HCT116 (cell line): ENCODE results near the gene YIPF2. TPM values are rescaled to one million over a fixed set of nuclear protein-coding genes. Genes with fewer than 3 reads are reported as not detected.

ENCODE experiments used
- ATAC-seq: fragments of 200-7000 bp; cut with Tn5 transposase; 2 replicates; pipeline ENCODE4 v1.9.1; 2020; ENCODE audit warnings: mild to moderate bottlenecking, moderate library complexity
- BruUV-seq: library from RNA; stranded (reverse); fragments of 400-500 nt; replicated peaks from 2 replicates; lab custom pipeline; 2021; lab: Mats Ljungman, UMichigan
- CTCF ChIA-PET: fragments of 300-600 bp; sonication (Branson Sonifier 250); formaldehyde crosslinking; loops from one replicate; lab custom pipeline; 2021; ENCODE audit warnings: antibody characterized with exemption; lab: Charles Lee
- POLR2A ChIA-PET: fragments of 300-600, 350-600 bp; sonication (Branson Sonifier 250); formaldehyde crosslinking; loops from one replicate; lab custom pipeline; 2021; ENCODE audit warnings: antibody characterized with exemption; lab: Charles Lee
- RAD21 ChIA-PET, 2 experiments: fragments of 300-600 bp; sonication (Branson Sonifier 250); formaldehyde crosslinking; loops; one replicate each; lab custom pipeline; 2023; ENCODE audit warnings: low total read pairs in 2 of 2; ENCODE audit not compliant: uncharacterized antibody in 2 of 2, unreplicated experiment in 2 of 2, low non-redundant PET in 1 of 2; lab: Charles Lee
- DNase-seq: peaks from one replicate; pipeline ENCODE4 v3.0.0-alpha.2; 2010; ENCODE audit warnings: low read depth, low spot score
- H2AFZ ChIP-seq: fragments of 200-600 bp; shearing (Covaris generic), sonication (generic); 2 replicates; pipeline ENCODE4 v1.6.1; 2017; ENCODE audit warnings: low read depth, mixed run types, mixed read lengths, antibody characterized with exemption, low read length; ENCODE audit not compliant: poor library complexity, severe bottlenecking
- H3K27ac ChIP-seq: 2 replicates; pipeline ENCODE4 v1.5.1; 2012; ENCODE audit warnings: low read depth, low read length
- H3K27me3 ChIP-seq: fragments of 200-600 bp; sonication (generic); 2 replicates; pipeline ENCODE4 v1.6.1; 2016; ENCODE audit warnings: mixed run types, low read length, mixed read lengths; ENCODE audit not compliant: insufficient read depth
- H3K36me3 ChIP-seq, 2 experiments: fragments of 200-500 bp in 1 of 2; fragments of 200-600 bp in 1 of 2; sonication (Bioruptor generic) in 1 of 2; sonication (generic) in 1 of 2; 2 replicates each; pipeline versions ENCODE4 v1.5.1 to v1.6.1; 2014 to 2016; ENCODE audit warnings: low read length in 2 of 2, inconsistent platforms in 1 of 2, mixed read lengths in 1 of 2, mixed run types in 1 of 2; ENCODE audit not compliant: insufficient read depth in 2 of 2, control insufficient read depth in 1 of 2
- H3K4me1 ChIP-seq, 2 experiments: fragments of 200-600 bp in 1 of 2; sonication (generic) in 1 of 2; 2 replicates each; pipeline versions ENCODE4 v1.5.1 to v1.6.1; 2012 to 2017; ENCODE audit warnings: low read length in 2 of 2, inconsistent platforms in 1 of 2, mild to moderate bottlenecking in 1 of 2, mixed read lengths in 1 of 2, mixed run types in 1 of 2, moderate library complexity in 1 of 2; ENCODE audit not compliant: insufficient read depth in 2 of 2, control insufficient read depth in 1 of 2
- H3K4me2 ChIP-seq: fragments of 200-600 bp; sonication (generic); 2 replicates; pipeline ENCODE4 v1.6.1; 2017; ENCODE audit warnings: mixed run types, low read length, mixed read lengths
- H3K4me3 ChIP-seq, 2 experiments: fragments of 200-600 bp in 1 of 2; sonication (generic) in 1 of 2; replicated peaks in 1 of 2; 2 replicates each; pipeline ENCODE4 v1.5.1; 2011 to 2016; ENCODE audit warnings: low read length in 2 of 2, control low read depth in 1 of 2, low read depth in 1 of 2, mild to moderate bottlenecking in 1 of 2, mixed read lengths in 1 of 2, mixed run types in 1 of 2
- H3K79me2 ChIP-seq: fragments of 200-600 bp; sonication (generic); 2 replicates; pipeline ENCODE4 v1.6.1; 2017; ENCODE audit warnings: mild to moderate bottlenecking, mixed run types, low read length, moderate library complexity, mixed read lengths; ENCODE audit not compliant: insufficient read depth
- H3K9ac ChIP-seq: fragments of 200-600 bp; sonication (generic); 2 replicates; pipeline ENCODE4 v1.6.1; 2016; ENCODE audit warnings: low read length, mixed read lengths
- H3K9me2 ChIP-seq: fragments of 200-600 bp; sonication (generic), shearing (Covaris generic); 2 replicates; pipeline ENCODE4 v1.6.1; 2017; ENCODE audit warnings: mixed run types, mild to moderate bottlenecking, moderate library complexity; ENCODE audit not compliant: insufficient read depth
- H3K9me3 ChIP-seq, 2 experiments: fragments of 200-500 bp in 1 of 2; fragments of 200-600 bp in 1 of 2; sonication (Bioruptor generic) in 1 of 2; sonication (generic) in 1 of 2; 2 replicates each; pipeline ENCODE4 v1.6.1; 2014 to 2017; ENCODE audit warnings: low read length in 2 of 2, mixed read lengths in 2 of 2, inconsistent platforms in 1 of 2, low read depth in 1 of 2, mild to moderate bottlenecking in 1 of 2, mixed run types in 1 of 2, moderate library complexity in 1 of 2; ENCODE audit not compliant: control insufficient read depth in 1 of 2, insufficient read depth in 1 of 2
- H4K20me1 ChIP-seq: fragments of 200-600 bp; sonication (generic), shearing (Covaris generic); 2 replicates; pipeline ENCODE4 v1.6.1; 2017; ENCODE audit warnings: mixed run types, mild to moderate bottlenecking, moderate library complexity; ENCODE audit not compliant: insufficient read depth
- CBX3 ChIP-seq: IDR thresholded peaks from 2 replicates; pipeline ENCODE4 v1.6.1; 2012; ENCODE audit warnings: low read depth
- CEBPB ChIP-seq: IDR thresholded peaks from 2 replicates; pipeline ENCODE4 v1.6.1; 2012; ENCODE audit warnings: low read depth
- EGR1 ChIP-seq: IDR thresholded peaks from 2 replicates; pipeline ENCODE4 v1.6.1; 2012; ENCODE audit warnings: low read depth
- EZH2 ChIP-seq: fragments of 200-600 bp; sonication (generic); IDR thresholded peaks from 2 replicates; pipeline ENCODE4 v1.6.1; 2017; ENCODE audit warnings: antibody characterized with exemption, mixed run types
- EZH2phosphoT487 ChIP-seq: fragments of 200-600 bp; IDR thresholded peaks from 2 replicates; pipeline ENCODE4 v1.6.1; 2018; ENCODE audit warnings: antibody characterized with exemption, borderline replicate concordance
- JUND ChIP-seq: IDR thresholded peaks from 2 replicates; pipeline ENCODE4 v1.6.1; 2012
- RAD21 ChIP-seq: IDR thresholded peaks from 2 replicates; pipeline ENCODE4 v1.6.1; 2012; ENCODE audit warnings: low read depth, mild to moderate bottlenecking
- SIN3A ChIP-seq: IDR thresholded peaks from 2 replicates; pipeline ENCODE4 v1.6.1; 2012; ENCODE audit warnings: low read depth
- SP1 ChIP-seq: IDR thresholded peaks from 2 replicates; pipeline ENCODE4 v1.6.1; 2012; ENCODE audit warnings: low read depth
- SRF ChIP-seq: IDR thresholded peaks from 2 replicates; pipeline ENCODE4 v1.6.1; 2012; ENCODE audit warnings: low read depth
- TCF7L2 ChIP-seq: IDR thresholded peaks from 2 replicates; pipeline ENCODE4 v1.7.0; 2011; ENCODE audit warnings: borderline replicate concordance, inconsistent platforms; ENCODE audit not compliant: insufficient read depth, insufficient read length; ENCODE audit errors: extremely low read depth
- YY1 ChIP-seq: IDR thresholded peaks from 2 replicates; pipeline ENCODE4 v1.6.1; 2011; ENCODE audit warnings: low read length, low read depth, moderate library complexity, mild to moderate bottlenecking; ENCODE audit not compliant: insufficient replicate concordance; ENCODE audit errors: extremely low read depth
- ZFX ChIP-seq: fragments of 450-650 bp; IDR thresholded peaks from 2 replicates; pipeline ENCODE4 v1.6.1; 2017
- ZNF274 ChIP-seq: fragments of 200-500 bp; sonication (Bioruptor generic); IDR thresholded peaks from 2 replicates; pipeline ENCODE4 v1.6.1; 2014; ENCODE audit warnings: mild to moderate bottlenecking, low read depth, low read length, inconsistent platforms
- intact Hi-C: fragments of 100-400 bp; cut with micrococcal nuclease; formaldehyde crosslinking; loops from 2 replicates; pipeline ENCODE4 v1.10.0; 2022
- total RNA-seq: library from RNA; stranded (reverse); gene quantifications from one replicate; pipeline ENCODE4 v1.2.1, GENCODE V29; 2021; ENCODE audit not compliant: unreplicated experiment
- TF ChIP-seq, protein P1 (sequence below): IDR thresholded peaks from 2 replicates; pipeline ENCODE4 v1.6.1; 2012
- TF ChIP-seq, protein P2 (sequence below): IDR thresholded peaks from 2 replicates; pipeline ENCODE4 v1.6.1; 2012
- TF ChIP-seq, protein P3 (sequence below): IDR thresholded peaks from 2 replicates; pipeline ENCODE4 v1.6.1; 2011; ENCODE audit warnings: mild to moderate bottlenecking, low read length, moderate library complexity; ENCODE audit not compliant: insufficient replicate concordance; ENCODE audit errors: extremely low read depth

Gene YIPF2
- total RNA-seq, 1 experiment from 2014 or later, result 44.7 TPM

DNA sequence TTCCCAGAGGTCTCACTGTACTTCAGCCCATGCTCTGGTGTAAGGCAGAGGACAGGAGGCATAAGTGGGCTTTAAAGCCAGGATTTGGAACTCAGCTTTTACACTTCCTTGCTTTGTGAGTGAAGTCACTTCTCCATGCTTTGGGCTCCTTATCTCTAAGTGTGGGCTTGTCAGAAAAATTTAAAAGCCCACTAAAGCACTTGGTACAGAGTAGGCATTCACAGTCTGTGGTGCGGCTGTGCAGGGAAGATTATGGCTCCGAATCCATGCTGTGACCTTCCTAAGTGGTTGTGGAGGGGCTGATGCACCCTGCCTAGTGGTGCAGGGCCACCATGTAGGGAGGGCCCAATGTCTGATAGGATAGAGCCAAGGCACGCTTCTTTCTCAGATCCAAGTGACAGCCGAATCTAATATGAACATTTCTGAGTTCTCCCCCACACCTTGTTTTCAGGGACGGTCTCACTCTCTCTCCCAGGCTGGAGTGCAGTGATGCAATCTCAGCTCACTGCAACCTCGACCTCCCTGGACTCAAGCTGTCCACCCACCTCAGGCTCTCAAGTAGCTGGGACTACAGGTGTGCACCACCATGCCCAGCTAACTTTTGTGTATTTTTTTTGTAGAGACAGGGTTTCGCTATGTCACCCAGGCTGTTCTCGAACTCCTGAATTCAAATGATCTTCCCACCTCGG lies 7.1 kb upstream of the YIPF2 start:
- DNase-seq (no peak), ATAC-seq (no peak)
- intact Hi-C loops, result loop anchor here (5.0 kb wide), 4 partner anchors 102 to 267 kb away; no protein-coding TSS in a partner anchor
- Histone ChIP-seq H3K4me3 (no peak overlapping the region), H4K20me1 (no peaks in the 10 kb centered on the region), H3K27ac (no peak overlapping the region), H3K9ac (no peak overlapping the region), H2AFZ (no peak overlapping the region), H3K79me2 (peaks cover 14% of the 10 kb centered on the region), H3K27me3 (no peaks in the 10 kb centered on the region), H3K9me3 (no peaks in the 10 kb centered on the region), H3K4me1 (peaks cover 22 to 42% of the 10 kb centered on the region in 2 experiments), H3K4me2 (no peak overlapping the region), H3K36me3 (no peaks in the 10 kb centered on the region), H3K9me2 (no peaks in the 10 kb centered on the region)
- ChIA-PET POLR2A (no interaction called here), RAD21 (no interaction called here), CTCF (interaction anchor here (0.7 to 1.5 kb wide), 5 partner anchors 19 to 292 kb away, joined by 3 to 7 read pairs (median 3); no protein-coding TSS in a partner anchor)
- TF ChIP-seq RAD21, result no peak
- no peak for TF ChIP-seq JUND
- TF ChIP-seq ZFX, result no peak
- TF ChIP-seq TCF7L2, result no peak
- TF ChIP-seq ZNF274, result no peak
- TF ChIP-seq YY1, result no peak
- no peak for TF ChIP-seq SP1
- TF ChIP-seq CBX3, result no peak
- TF ChIP-seq, protein P1, sequence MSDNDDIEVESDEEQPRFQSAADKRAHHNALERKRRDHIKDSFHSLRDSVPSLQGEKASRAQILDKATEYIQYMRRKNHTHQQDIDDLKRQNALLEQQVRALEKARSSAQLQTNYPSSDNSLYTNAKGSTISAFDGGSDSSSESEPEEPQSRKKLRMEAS, result no peak
- no peak for TF ChIP-seq SRF
- no peak for TF ChIP-seq SIN3A
- TF ChIP-seq EZH2phosphoT487, result no peak
- no peak for TF ChIP-seq CEBPB
- TF ChIP-seq EZH2, result no peak
- no peak for TF ChIP-seq EGR1
- TF ChIP-seq, protein P2, sequence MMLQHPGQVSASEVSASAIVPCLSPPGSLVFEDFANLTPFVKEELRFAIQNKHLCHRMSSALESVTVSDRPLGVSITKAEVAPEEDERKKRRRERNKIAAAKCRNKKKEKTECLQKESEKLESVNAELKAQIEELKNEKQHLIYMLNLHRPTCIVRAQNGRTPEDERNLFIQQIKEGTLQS, result no peak
- TF ChIP-seq, protein P3, sequence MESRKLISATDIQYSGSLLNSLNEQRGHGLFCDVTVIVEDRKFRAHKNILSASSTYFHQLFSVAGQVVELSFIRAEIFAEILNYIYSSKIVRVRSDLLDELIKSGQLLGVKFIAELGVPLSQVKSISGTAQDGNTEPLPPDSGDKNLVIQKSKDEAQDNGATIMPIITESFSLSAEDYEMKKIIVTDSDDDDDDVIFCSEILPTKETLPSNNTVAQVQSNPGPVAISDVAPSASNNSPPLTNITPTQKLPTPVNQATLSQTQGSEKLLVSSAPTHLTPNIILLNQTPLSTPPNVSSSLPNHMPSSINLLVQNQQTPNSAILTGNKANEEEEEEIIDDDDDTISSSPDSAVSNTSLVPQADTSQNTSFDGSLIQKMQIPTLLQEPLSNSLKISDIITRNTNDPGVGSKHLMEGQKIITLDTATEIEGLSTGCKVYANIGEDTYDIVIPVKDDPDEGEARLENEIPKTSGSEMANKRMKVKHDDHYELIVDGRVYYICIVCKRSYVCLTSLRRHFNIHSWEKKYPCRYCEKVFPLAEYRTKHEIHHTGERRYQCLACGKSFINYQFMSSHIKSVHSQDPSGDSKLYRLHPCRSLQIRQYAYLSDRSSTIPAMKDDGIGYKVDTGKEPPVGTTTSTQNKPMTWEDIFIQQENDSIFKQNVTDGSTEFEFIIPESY, result no peak
- BruUV-seq, result no TSS peak
